K562 (cell line): ENCODE measurements around the gene SCEL. TPM values are rescaled to one million over a fixed set of nuclear protein-coding genes. Genes with fewer than 3 reads are reported as not detected.

Experiments
- ATAC-seq: fragments of 200-7000 bp; cut with Tn5 transposase; 3 replicates; pipeline ENCODE4 v1.9.1; 2020; ENCODE audit warnings: moderate library complexity
- BruUV-seq: library from RNA; stranded (reverse); fragments of 400-500 nt; replicated peaks from 2 replicates; lab custom pipeline; 2021; lab: Mats Ljungman, UMichigan
- CTCF ChIA-PET: fragments of 300-600 bp; formaldehyde crosslinking; extraction: SDS; loops from one replicate; lab custom pipeline; 2021; ENCODE audit warnings: low intra/inter-chr PET ratio; lab: Yijun Ruan, JAX
- POLR2A ChIA-PET: fragments of 300-600, 350-650 bp; sonication (Branson Sonifier 250); formaldehyde crosslinking; extraction: SDS; loops from one replicate; lab custom pipeline; 2021; ENCODE audit warnings: antibody characterized with exemption, inconsistent platforms; lab: Yijun Ruan, JAX
- DNase-seq, 4 experiments: peaks; one replicate each; pipeline versions ENCODE4 v3.0.0 to v3.0.0-alpha.2; 2011 to 2018; ENCODE audit warnings: low spot score in 3 of 4, mixed read lengths in 3 of 4; ENCODE audit errors: extremely low read depth in 1 of 4
- FAIRE-seq: peaks from 2 replicates; lab custom pipeline; 2011; peaks lifted over from hg19 to GRCh38; lab: Jason Lieb, UNC
- H2AFZ ChIP-seq: 2 replicates; pipeline ENCODE4 v1.6.0; 2011; ENCODE audit warnings: low read depth, low read length, control low read depth, inconsistent platforms
- H3K27ac ChIP-seq: fragments of 200-600 bp; 3 replicates; pipeline ENCODE4 v1.8.0; 2011; ENCODE audit warnings: low read depth, mild to moderate bottlenecking, control low read depth, inconsistent platforms, low read length, moderate library complexity, mixed read lengths; ENCODE audit errors: extremely low read depth
- H3K27me3 ChIP-seq, 2 experiments: fragments of 300-600 bp in 1 of 2; 2 replicates in 1 of 2; 3 replicates in 1 of 2; pipeline versions ENCODE4 v1.6.0 to v1.8.0; 2011; ENCODE audit warnings: inconsistent platforms in 2 of 2, low read length in 2 of 2, mild to moderate bottlenecking in 1 of 2, mixed read lengths in 1 of 2, moderate library complexity in 1 of 2; ENCODE audit not compliant: control insufficient read depth in 2 of 2, insufficient read depth in 2 of 2
- H3K36me3 ChIP-seq: fragments of 300-600 bp; 3 replicates; pipeline ENCODE4 v1.8.0; 2011; ENCODE audit warnings: mild to moderate bottlenecking, low read length, inconsistent platforms; ENCODE audit not compliant: control insufficient read depth, insufficient read depth
- H3K4me1 ChIP-seq, 2 experiments: fragments of 200-600 bp in 1 of 2; replicated peaks in 1 of 2; 2 replicates in 1 of 2; 3 replicates in 1 of 2; pipeline versions ENCODE4 v1.5.1 to v1.8.0; 2011; ENCODE audit warnings: inconsistent platforms in 2 of 2, low read length in 2 of 2, mild to moderate bottlenecking in 1 of 2, mixed read lengths in 1 of 2, moderate library complexity in 1 of 2; ENCODE audit not compliant: control insufficient read depth in 2 of 2, insufficient read depth in 2 of 2
- H3K4me2 ChIP-seq: 2 replicates; pipeline ENCODE4 v1.6.1; 2011; ENCODE audit warnings: low read length, control low read depth, inconsistent platforms, mixed read lengths; ENCODE audit not compliant: insufficient read depth
- H3K4me3 ChIP-seq: fragments of 200-600 bp; sonication (generic), shearing (Covaris generic); 2 replicates; pipeline ENCODE4 v1.5.1; 2016; ENCODE audit warnings: control low read depth, inconsistent platforms
- H3K79me2 ChIP-seq: fragments of 200-600 bp; 3 replicates; pipeline ENCODE4 v1.8.0; 2011; ENCODE audit warnings: low read length, inconsistent platforms; ENCODE audit not compliant: control insufficient read depth, insufficient read depth
- H3K9ac ChIP-seq, 2 experiments: 2 replicates each; pipeline versions ENCODE4 v1.6.0 to v1.6.1; 2011; ENCODE audit warnings: low read depth in 2 of 2, low read length in 2 of 2, control low read depth in 1 of 2, inconsistent platforms in 1 of 2, mild to moderate bottlenecking in 1 of 2, mixed read lengths in 1 of 2; ENCODE audit not compliant: insufficient read depth in 1 of 2
- H3K9me1 ChIP-seq: one replicate; pipeline ENCODE4 v1.6.0; 2011; ENCODE audit warnings: inconsistent platforms, mild to moderate bottlenecking, low read length, moderate library complexity; ENCODE audit not compliant: control insufficient read depth, insufficient read depth
- H3K9me3 ChIP-seq: replicated peaks from 2 replicates; pipeline ENCODE4 v1.5.1; 2011; ENCODE audit warnings: low read depth, low read length, inconsistent platforms; ENCODE audit not compliant: control insufficient read depth, insufficient read depth
- H4K20me1 ChIP-seq: replicated peaks from 2 replicates; pipeline ENCODE4 v1.6.1; 2011; ENCODE audit warnings: low read length, inconsistent platforms, mixed read lengths; ENCODE audit not compliant: control insufficient read depth, insufficient read depth
- ILF3 ChIP-seq: fragments of 450-650 bp; IDR thresholded peaks from 2 replicates; pipeline ENCODE4 v1.6.1; 2018; ENCODE audit warnings: antibody characterized with exemption, mild to moderate bottlenecking, moderate library complexity, borderline replicate concordance
- KDM5B ChIP-seq: fragments of 200-600 bp; sonication (generic); IDR thresholded peaks from 2 replicates; pipeline ENCODE4 v1.6.1; 2012; ENCODE audit warnings: low read depth, mild to moderate bottlenecking, moderate library complexity, low read length, control low read depth, inconsistent platforms; ENCODE audit not compliant: insufficient replicate concordance
- MEF2D ChIP-seq: conservative IDR thresholded peaks from 2 replicates; pipeline ENCODE4 v1.6.1; 2016; ENCODE audit warnings: low read depth, missing genetic modification characterization, missing compliant biosample characterization
- ZSCAN32 ChIP-seq: fragments of 450-650 bp; formaldehyde crosslinking; IDR thresholded peaks from 2 replicates; pipeline ENCODE4 v1.4.0; 2020; ENCODE audit warnings: mild to moderate bottlenecking, moderate library complexity
- WGBS: fragments of 100-300 bp; shearing (Covaris generic); methylation state at CpG from one replicate; pipeline ENCODE4 v1.1.6; 2016; ENCODE audit warnings: low coverage, mixed read lengths; ENCODE audit not compliant: insufficient coverage; ENCODE audit errors: missing lambda C conversion rate; 5-methylcytosine and 5-hydroxymethylcytosine counted together
- in situ Hi-C: fragments of 300-500 bp; cut with MboI; formaldehyde crosslinking; loops from 4 replicates; pipeline ENCODE4 v1.15.0; 2018; ENCODE audit warnings: inconsistent platforms, mixed read lengths
- intact Hi-C: fragments of 100-400 bp; cut with micrococcal nuclease; formaldehyde crosslinking; loops from 2 replicates; pipeline ENCODE4 v1.14.2; 2022
- polyA plus RNA-seq, 8 experiments: library from polyadenylated mRNA; depleted of rRNA in 4 of 8; stranded (reverse) in 5 of 8; unstranded in 3 of 8; fragments of >200 nt; fragmentation: Nextera tagmentation in 2 of 8; fragmentation: Illumina TruSeq in 1 of 8; extraction: Ambion mirVana in 2 of 8; extraction: Trizol in 1 of 8; gene quantifications; 2 replicates each; pipeline versions ENCODE4 v1.2.1 to v1.2.3, GENCODE V29; 2011 to 2014; ENCODE audit warnings: inconsistent platforms in 1 of 8, missing spikeins in 1 of 8
- total RNA-seq, 7 experiments: library from RNA; depleted of rRNA in 6 of 7; stranded (reverse); fragments of >200 nt in 6 of 7; fragmentation: Illumina TruSeq in 2 of 7; extraction: Trizol in 2 of 7; gene quantifications; 2 replicates each; pipeline versions ENCODE4 v1.2.1 to v1.2.3, GENCODE V29; 2011 to 2021; ENCODE audit warnings: low replicate concordance in 1 of 7
- TF ChIP-seq, protein P1 (sequence below), 2 experiments: fragments of 450-650 bp; conservative IDR thresholded peaks; 2 replicates each; pipeline ENCODE4 v1.6.1; 2017; ENCODE audit warnings: mild to moderate bottlenecking in 2 of 2, moderate library complexity in 2 of 2

SCEL gene
- total and polyA plus RNA-seq, 9 of the 15 experiments (the other 6 are each of a cell fraction or from before 2014, with no cell fraction given) = not detected

DNA sequence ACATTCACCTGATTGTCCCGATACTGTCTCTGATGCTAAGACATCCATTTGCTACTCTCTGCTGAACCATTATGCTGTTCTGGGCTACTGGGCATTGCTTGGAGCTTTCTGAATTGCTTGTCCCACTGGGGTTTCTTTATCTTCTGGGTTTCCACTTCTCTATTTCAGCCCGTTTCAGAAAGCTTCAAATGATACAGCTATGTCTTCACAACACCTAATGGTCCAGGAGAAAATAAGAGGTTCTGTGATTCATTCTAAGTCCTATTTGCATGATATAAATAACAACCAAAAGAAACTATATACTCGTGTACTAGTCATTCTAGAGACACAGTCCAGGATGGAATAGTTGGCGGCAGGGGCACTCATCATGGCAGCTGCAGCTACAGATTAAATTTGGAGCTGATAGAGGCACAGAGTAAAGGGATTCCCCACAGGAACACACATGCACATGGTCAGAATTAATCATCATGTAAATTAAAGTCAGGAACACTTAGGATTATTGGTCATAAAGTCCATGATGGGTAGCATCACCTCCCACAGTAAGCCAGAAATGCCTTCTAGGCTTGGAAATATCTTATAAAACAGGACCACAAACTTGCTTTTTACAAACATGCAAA is 33.3 kb upstream of the SCEL start (continued):
- TF ChIP-seq KDM5B (no peak), ILF3 (no peak)

DNA sequence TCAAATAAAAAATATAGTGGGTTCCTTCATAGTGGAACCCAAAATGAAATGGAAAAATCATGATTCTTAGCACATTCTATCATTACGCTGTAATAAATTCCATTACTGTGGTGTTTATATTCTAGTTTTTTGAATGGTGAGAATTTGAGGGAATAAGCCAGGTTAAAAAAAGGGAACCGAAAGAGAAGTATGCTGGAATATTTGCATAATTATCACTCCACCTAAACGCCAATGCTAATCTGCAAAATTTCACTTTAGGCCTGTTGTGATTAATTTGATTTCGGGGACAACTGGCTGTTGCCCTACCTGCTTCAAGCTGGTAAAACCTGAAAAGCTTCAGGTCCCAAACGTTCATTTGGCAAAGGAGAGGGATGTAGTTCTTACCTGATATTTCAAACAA is 32.1 kb upstream of the SCEL start:
- Histone ChIP-seq H3K4me2 (no peak overlapping the region), H3K27me3 (no peaks in the 10 kb centered on the region; a peak in 1 of 5 replicates), H3K79me2 (no peaks in the 10 kb centered on the region), H4K20me1 (no peaks in the 10 kb centered on the region), H2AFZ (no peak overlapping the region), H3K27ac (no peak overlapping the region), H3K9me3 (no peaks in the 10 kb centered on the region), H3K9ac (no peak overlapping the region), H3K36me3 (no peaks in the 10 kb centered on the region), H3K9me1 (no peaks in the 10 kb centered on the region), H3K4me3 (no peak overlapping the region), H3K4me1 (no peaks in the 10 kb centered on the region)
- DNase-seq (no peak), ATAC-seq (no peak), FAIRE-seq (no peak)
- TF ChIP-seq, protein P1, sequence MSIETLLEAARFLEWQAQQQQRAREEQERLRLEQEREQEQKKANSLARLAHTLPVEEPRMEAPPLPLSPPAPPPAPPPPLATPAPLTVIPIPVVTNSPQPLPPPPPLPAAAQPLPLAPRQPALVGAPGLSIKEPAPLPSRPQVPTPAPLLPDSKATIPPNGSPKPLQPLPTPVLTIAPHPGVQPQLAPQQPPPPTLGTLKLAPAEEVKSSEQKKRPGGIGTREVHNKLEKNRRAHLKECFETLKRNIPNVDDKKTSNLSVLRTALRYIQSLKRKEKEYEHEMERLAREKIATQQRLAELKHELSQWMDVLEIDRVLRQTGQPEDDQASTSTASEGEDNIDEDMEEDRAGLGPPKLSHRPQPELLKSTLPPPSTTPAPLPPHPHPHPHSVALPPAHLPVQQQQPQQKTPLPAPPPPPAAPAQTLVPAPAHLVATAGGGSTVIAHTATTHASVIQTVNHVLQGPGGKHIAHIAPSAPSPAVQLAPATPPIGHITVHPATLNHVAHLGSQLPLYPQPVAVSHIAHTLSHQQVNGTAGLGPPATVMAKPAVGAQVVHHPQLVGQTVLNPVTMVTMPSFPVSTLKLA (conservative IDR thresholded peaks at IDR 0.05) = no peak
- no peak for TF ChIP-seq MEF2D (tag)
- no peak for TF ChIP-seq ZSCAN32 (CRISPR knock-in tag)
- ChIA-PET CTCF (no interaction called here), POLR2A (no interaction called here)
- intact Hi-C loops = no loop called here
- no TSS peak for BruUV-seq
- 10% methylated on average over 4 of the region's 5 CpGs for WGBS
- in situ Hi-C loops = no loop called here
